HepG2 (cell line): ENCODE measurements around the gene ATE1. TPM values are rescaled to one million over a fixed set of nuclear protein-coding genes. Genes with fewer than 3 reads are reported as not detected.

ENCODE experiments used
- CHD2 ChIP-seq: IDR thresholded peaks from 2 replicates; pipeline ENCODE4 v1.6.1; 2011; ENCODE audit warnings: low read depth, low read length, improper control_type of control experiment
- FIP1L1 ChIP-seq: fragments of 200-400 bp; formaldehyde crosslinking; IDR thresholded peaks from 2 replicates; pipeline ENCODE4 v1.6.1; 2018; ENCODE audit warnings: low read depth, mild to moderate bottlenecking, low read length, moderate library complexity, borderline replicate concordance; ENCODE audit not compliant: insufficient read depth
- FOXJ3 ChIP-seq: sonication (generic); formaldehyde crosslinking; IDR thresholded peaks from 2 replicates; pipeline ENCODE4 v1.4.0; 2020; ENCODE audit warnings: missing genetic modification reagents, mild to moderate bottlenecking, borderline replicate concordance
- GABPA ChIP-seq, 2 experiments: IDR thresholded peaks; 2 replicates each; pipeline ENCODE4 v1.6.1; 2011 to 2016; ENCODE audit warnings: low read depth in 2 of 2, low read length in 1 of 2, missing biosample characterization in 1 of 2, missing genetic modification characterization in 1 of 2
- HNF4A ChIP-seq: sonication (generic); formaldehyde crosslinking; IDR thresholded peaks from 2 replicates; pipeline ENCODE4 v1.4.0; 2020; ENCODE audit warnings: missing genetic modification reagents
- NCOA1 ChIP-seq: sonication (generic); formaldehyde crosslinking; IDR thresholded peaks from 2 replicates; pipeline ENCODE4 v1.9.0; 2021; ENCODE audit warnings: missing genetic modification reagents
- NKX3-1 ChIP-seq: sonication (generic); formaldehyde crosslinking; IDR thresholded peaks from 2 replicates; pipeline ENCODE4 v1.5.0; 2020; ENCODE audit warnings: missing genetic modification reagents
- PHF20 ChIP-seq: sonication (generic); formaldehyde crosslinking; IDR thresholded peaks from 2 replicates; pipeline ENCODE4 v1.5.0; 2020; ENCODE audit warnings: mild to moderate bottlenecking, missing genetic modification reagents
- PITX1 ChIP-seq: sonication (generic); formaldehyde crosslinking; IDR thresholded peaks from 2 replicates; pipeline ENCODE4 v1.5.1; 2020; ENCODE audit warnings: mild to moderate bottlenecking, missing genetic modification reagents
- RBAK ChIP-seq: sonication (generic); formaldehyde crosslinking; IDR thresholded peaks from 2 replicates; pipeline ENCODE4 v1.5.1; 2020; ENCODE audit warnings: mild to moderate bottlenecking, missing genetic modification reagents
- SNAPC4 ChIP-seq: sonication (generic); formaldehyde crosslinking; IDR thresholded peaks from 2 replicates; pipeline ENCODE4 v1.4.0; 2020; ENCODE audit warnings: mild to moderate bottlenecking, missing genetic modification reagents
- ZKSCAN1 ChIP-seq: fragments of 150-350 bp; IDR thresholded peaks from 2 replicates; pipeline ENCODE4 v1.6.1; 2014; ENCODE audit warnings: low read length
- ZMYM4 ChIP-seq: sonication (generic); formaldehyde crosslinking; IDR thresholded peaks from 2 replicates; pipeline ENCODE4 v1.8.1; 2023; ENCODE audit warnings: mild to moderate bottlenecking, missing genetic modification reagents
- ZNF160 ChIP-seq: sonication (generic); formaldehyde crosslinking; IDR thresholded peaks from 2 replicates; pipeline ENCODE4 v1.8.0; 2022; ENCODE audit warnings: mild to moderate bottlenecking, inconsistent platforms, missing genetic modification reagents
- ZNF263 ChIP-seq: sonication (generic); formaldehyde crosslinking; IDR thresholded peaks from 2 replicates; pipeline ENCODE4 v1.4.0; 2020; ENCODE audit warnings: missing genetic modification reagents
- ZNF510 ChIP-seq: sonication (generic); formaldehyde crosslinking; IDR thresholded peaks from 2 replicates; pipeline ENCODE4 v1.4.0; 2020; ENCODE audit warnings: low read depth, mild to moderate bottlenecking, missing genetic modification reagents
- ZNF749 ChIP-seq: sonication (generic); formaldehyde crosslinking; IDR thresholded peaks from 2 replicates; pipeline ENCODE4 v1.8.0; 2022; ENCODE audit warnings: mild to moderate bottlenecking, missing genetic modification reagents, moderate library complexity, borderline replicate concordance
- polyA plus RNA-seq, 8 experiments: library from polyadenylated mRNA; depleted of rRNA in 3 of 8; stranded (reverse) in 7 of 8; unstranded in 1 of 8; fragments of >200 nt; fragmentation: Illumina TruSeq in 4 of 8; extraction: Trizol in 4 of 8; gene quantifications; 2 replicates each; pipeline versions ENCODE4 v1.2.1 to v1.2.3, GENCODE V29; 2011 to 2016; ENCODE audit warnings: low read depth in 4 of 8, missing spikeins in 1 of 8, mixed read lengths in 1 of 8; ENCODE audit not compliant: insufficient read depth in 1 of 8
- total RNA-seq, 5 experiments: library from RNA; depleted of rRNA; stranded (reverse); fragments of >200 nt; fragmentation: Illumina TruSeq; extraction: Trizol; gene quantifications; 2 replicates each; pipeline ENCODE4 v1.2.3, GENCODE V29; 2016; ENCODE audit warnings: low read depth in 1 of 5
- TF ChIP-seq, protein P1 (sequence below): IDR thresholded peaks from 2 replicates; pipeline ENCODE4 v1.6.1; 2016; ENCODE audit warnings: low read depth, missing genetic modification reagents, missing compliant biosample characterization
- TF ChIP-seq, protein P2 (sequence below): sonication (generic); formaldehyde crosslinking; IDR thresholded peaks from 2 replicates; pipeline ENCODE4 v1.9.0; 2021; ENCODE audit warnings: missing genetic modification reagents, mild to moderate bottlenecking, borderline replicate concordance

ATE1 gene
- total and polyA plus RNA-seq, 2 of the 13 experiments (the other 11 are each of a cell fraction or from before 2014, with no cell fraction given) = 17.5 to 42.2 TPM

DNA sequence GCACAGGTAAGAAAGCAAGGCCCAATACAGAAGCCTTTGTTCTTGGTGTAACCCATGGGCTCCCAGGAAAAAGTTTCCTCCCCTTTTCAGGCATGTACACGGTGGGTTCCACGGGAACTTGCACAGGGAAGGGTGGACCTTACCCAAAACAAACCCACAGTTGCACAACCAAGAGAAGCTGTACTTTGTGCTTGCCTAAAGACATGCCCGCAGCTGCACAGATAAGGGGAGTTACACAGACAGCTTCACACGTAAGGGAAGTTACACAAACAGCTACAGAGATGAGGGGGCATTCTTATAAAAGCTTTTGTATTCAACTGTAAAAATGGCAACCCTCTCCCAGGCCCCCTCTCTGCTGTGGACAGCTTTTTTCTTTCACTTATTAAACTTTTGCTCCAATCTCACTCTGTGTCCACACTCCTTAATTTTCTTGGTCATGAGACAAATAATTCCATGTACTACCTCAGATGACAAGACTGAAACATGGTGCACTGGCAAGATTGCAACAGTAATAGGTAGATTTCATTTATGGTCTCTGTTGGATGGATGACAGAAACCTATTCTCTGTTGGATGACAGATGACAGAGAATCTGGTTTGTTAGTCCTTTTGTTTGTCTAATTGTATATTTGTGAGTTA is 72.9 kb downstream of the ATE1 start (continued):
- TF ChIP-seq ZNF263 (CRISPR knock-in tag) (no peak), ZNF160 (CRISPR knock-in tag) (no peak), HNF4A (peak; percentile 96), ZNF510 (CRISPR knock-in tag) (no peak), ZKSCAN1 (no peak), PHF20 (CRISPR knock-in tag) (no peak), ZNF749 (CRISPR knock-in tag) (no peak), SNAPC4 (CRISPR knock-in tag) (no peak), FIP1L1 (no peak), GABPA (IDR thresholded peaks at IDR 0.05; ENCODE audit: low read depth, low read length) (no peak), GABPA (CRISPR knock-in tag; IDR thresholded peaks at IDR 0.05; ENCODE audit: low read depth) (no peak), RBAK (CRISPR knock-in tag) (no peak), NKX3-1 (CRISPR knock-in tag) (no peak), FOXJ3 (peak; percentile 80; the same call in 1 of the 2 replicates), CHD2 (no peak), ZMYM4 (CRISPR knock-in tag) (peak; percentile 87), PITX1 (CRISPR knock-in tag) (peak; percentile 76; the same call in 1 of the 2 replicates), NCOA1 (CRISPR knock-in tag) (no peak)
- TF ChIP-seq, protein P1, sequence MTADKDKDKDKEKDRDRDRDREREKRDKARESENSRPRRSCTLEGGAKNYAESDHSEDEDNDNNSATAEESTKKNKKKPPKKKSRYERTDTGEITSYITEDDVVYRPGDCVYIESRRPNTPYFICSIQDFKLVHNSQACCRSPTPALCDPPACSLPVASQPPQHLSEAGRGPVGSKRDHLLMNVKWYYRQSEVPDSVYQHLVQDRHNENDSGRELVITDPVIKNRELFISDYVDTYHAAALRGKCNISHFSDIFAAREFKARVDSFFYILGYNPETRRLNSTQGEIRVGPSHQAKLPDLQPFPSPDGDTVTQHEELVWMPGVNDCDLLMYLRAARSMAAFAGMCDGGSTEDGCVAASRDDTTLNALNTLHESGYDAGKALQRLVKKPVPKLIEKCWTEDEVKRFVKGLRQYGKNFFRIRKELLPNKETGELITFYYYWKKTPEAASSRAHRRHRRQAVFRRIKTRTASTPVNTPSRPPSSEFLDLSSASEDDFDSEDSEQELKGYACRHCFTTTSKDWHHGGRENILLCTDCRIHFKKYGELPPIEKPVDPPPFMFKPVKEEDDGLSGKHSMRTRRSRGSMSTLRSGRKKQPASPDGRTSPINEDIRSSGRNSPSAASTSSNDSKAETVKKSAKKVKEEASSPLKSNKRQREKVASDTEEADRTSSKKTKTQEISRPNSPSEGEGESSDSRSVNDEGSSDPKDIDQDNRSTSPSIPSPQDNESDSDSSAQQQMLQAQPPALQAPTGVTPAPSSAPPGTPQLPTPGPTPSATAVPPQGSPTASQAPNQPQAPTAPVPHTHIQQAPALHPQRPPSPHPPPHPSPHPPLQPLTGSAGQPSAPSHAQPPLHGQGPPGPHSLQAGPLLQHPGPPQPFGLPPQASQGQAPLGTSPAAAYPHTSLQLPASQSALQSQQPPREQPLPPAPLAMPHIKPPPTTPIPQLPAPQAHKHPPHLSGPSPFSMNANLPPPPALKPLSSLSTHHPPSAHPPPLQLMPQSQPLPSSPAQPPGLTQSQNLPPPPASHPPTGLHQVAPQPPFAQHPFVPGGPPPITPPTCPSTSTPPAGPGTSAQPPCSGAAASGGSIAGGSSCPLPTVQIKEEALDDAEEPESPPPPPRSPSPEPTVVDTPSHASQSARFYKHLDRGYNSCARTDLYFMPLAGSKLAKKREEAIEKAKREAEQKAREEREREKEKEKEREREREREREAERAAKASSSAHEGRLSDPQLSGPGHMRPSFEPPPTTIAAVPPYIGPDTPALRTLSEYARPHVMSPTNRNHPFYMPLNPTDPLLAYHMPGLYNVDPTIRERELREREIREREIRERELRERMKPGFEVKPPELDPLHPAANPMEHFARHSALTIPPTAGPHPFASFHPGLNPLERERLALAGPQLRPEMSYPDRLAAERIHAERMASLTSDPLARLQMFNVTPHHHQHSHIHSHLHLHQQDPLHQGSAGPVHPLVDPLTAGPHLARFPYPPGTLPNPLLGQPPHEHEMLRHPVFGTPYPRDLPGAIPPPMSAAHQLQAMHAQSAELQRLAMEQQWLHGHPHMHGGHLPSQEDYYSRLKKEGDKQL = peak; percentile 65; the same call in 1 of the 2 replicates
- TF ChIP-seq, protein P2, sequence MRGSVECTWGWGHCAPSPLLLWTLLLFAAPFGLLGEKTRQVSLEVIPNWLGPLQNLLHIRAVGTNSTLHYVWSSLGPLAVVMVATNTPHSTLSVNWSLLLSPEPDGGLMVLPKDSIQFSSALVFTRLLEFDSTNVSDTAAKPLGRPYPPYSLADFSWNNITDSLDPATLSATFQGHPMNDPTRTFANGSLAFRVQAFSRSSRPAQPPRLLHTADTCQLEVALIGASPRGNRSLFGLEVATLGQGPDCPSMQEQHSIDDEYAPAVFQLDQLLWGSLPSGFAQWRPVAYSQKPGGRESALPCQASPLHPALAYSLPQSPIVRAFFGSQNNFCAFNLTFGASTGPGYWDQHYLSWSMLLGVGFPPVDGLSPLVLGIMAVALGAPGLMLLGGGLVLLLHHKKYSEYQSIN = no peak
